Spleen (tissue), 7 donors: ENCODE measurements around the gene INPP4B.

Experiments
- CTCF ChIP-seq, 11 experiments: fragments of 200-600 bp in 7 of 11; fragments of 450-650 bp in 4 of 11; sonication (generic) in 4 of 11; IDR thresholded peaks in 8 of 11; conservative IDR thresholded peaks in 3 of 11; 1 replicate in 7 of 11; 2 replicates in 4 of 11; pipeline versions ENCODE4 v1.4.0 to v1.8.0; 2016 to 2021; ENCODE audit warnings: antibody characterized with exemption in 11 of 11, inconsistent platforms in 4 of 11, mild to moderate bottlenecking in 1 of 11
- POLR2A ChIP-seq, 3 donors: fragments of 450-650 bp; IDR thresholded peaks; one replicate each; pipeline ENCODE4 v1.5.1; 2017; ENCODE audit warnings: antibody characterized with exemption in 3 of 3, mild to moderate bottlenecking in 1 of 3
- POLR2AphosphoS5 ChIP-seq, 3 donors: sonication (generic); formaldehyde crosslinking; IDR thresholded peaks; one replicate each; pipeline ENCODE4 v1.5.1; 2017; ENCODE audit warnings: antibody characterized with exemption in 3 of 3
- donor health status: DM: no; HTN: no; CAD: no; lungs with moderate emphysema.
- donor health status: DM: no; HTN: no; CAD: no.
- donor health status: DM: no; HTN: no; CAD: no.

DNA sequence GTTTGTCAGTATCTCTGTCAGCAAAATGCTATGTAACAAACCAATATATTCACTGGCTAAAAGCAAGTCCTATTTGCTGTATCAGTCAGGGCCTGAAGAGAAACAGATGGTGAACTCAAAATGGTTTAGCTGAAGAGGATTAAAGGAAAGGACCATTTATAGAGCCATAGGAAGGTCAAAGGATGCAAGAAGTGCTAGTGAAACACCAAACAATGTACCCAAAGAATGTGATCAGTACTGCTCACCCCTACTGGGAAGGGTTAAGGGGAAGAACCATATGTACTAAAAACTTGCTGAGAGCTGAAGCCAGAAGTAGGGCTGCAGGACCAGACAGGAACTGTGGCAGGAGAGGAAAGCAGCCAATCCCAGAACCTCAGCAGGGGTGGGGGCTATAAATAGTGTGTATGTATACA, 479.3 kb downstream of the INPP4B start:
- no peak for TF ChIP-seq CTCF (IDR thresholded peaks at IDR 0.05 in 8 of 11, conservative IDR thresholded peaks at IDR 0.05 in 3 of 11)
- TF ChIP-seq POLR2AphosphoS5 (IDR thresholded peaks at IDR 0.05), result no peak
- no peak for TF ChIP-seq POLR2A (IDR thresholded peaks at IDR 0.05)
